Adrenal gland (tissue), 12 donors: Measurements from ENCODE around the gene TBX15. TPM values are rescaled to one million over a fixed set of nuclear protein-coding genes. Genes with fewer than 3 reads are reported as not detected.

Source experiments
- DNase-seq, 7 donors: peaks; one replicate each; pipeline ENCODE4 v3.0.0-alpha.2; 2019 to 2020
- H3K27ac ChIP-seq, 5 donors: fragments of 200-600 bp; sonication (generic) in 4 of 5; 1 replicate in 3 of 5; 2 replicates in 2 of 5; pipeline versions ENCODE4 v1.5.1 to v1.8.0; 2016 to 2020; ENCODE audit warnings: mild to moderate bottlenecking in 1 of 5
- H3K27me3 ChIP-seq: fragments of 200-600 bp; 2 replicates; pipeline ENCODE4 v1.8.0; 2021
- H3K36me3 ChIP-seq, 2 donors: fragments of 200-600 bp; replicated peaks in 1 of 2; 1 replicate in 1 of 2; 2 replicates in 1 of 2; pipeline versions ENCODE4 v1.5.1 to v1.8.0; 2018 to 2022
- H3K4me1 ChIP-seq, 2 donors: fragments of 200-600 bp; replicated peaks in 1 of 2; 1 replicate in 1 of 2; 2 replicates in 1 of 2; pipeline versions ENCODE4 v1.5.1 to v1.8.0; 2018 to 2021
- H3K4me3 ChIP-seq, 4 donors: fragments of 200-600 bp; sonication (generic) in 3 of 4; one replicate each; pipeline ENCODE4 v1.5.1; 2016 to 2018
- H3K9me3 ChIP-seq, 3 donors: fragments of 200-600 bp; sonication (generic) in 1 of 3; replicated peaks in 1 of 3; 1 replicate in 2 of 3; 2 replicates in 1 of 3; pipeline versions ENCODE4 v1.5.1 to v1.8.0; 2016 to 2021
- POLR2A ChIP-seq, 2 donors: fragments of 450-650 bp; IDR thresholded peaks; one replicate each; pipeline ENCODE4 v1.6.1; 2017; ENCODE audit warnings: antibody characterized with exemption in 2 of 2, mild to moderate bottlenecking in 2 of 2, moderate library complexity in 1 of 2
- WGBS, 4 donors: extraction: QIAGEN DNeasy Blood & Tissue Kit in 2 of 4; methylation state at CpG; one replicate each; pipeline versions ENCODE4 v1.1.5 to v1.1.7; 2013 to 2017; 5-methylcytosine and 5-hydroxymethylcytosine counted together
- intact Hi-C, 2 donors: fragments of 100-400 bp; cut with DNase I; formaldehyde crosslinking; loops; one replicate each; pipeline versions ENCODE4 v1.14.1 to v1.15.0; 2022 to 2023
- polyA plus RNA-seq, 3 donors: library from polyadenylated mRNA; stranded (reverse); fragments of 200-250 nt in 2 of 3; fragments of 350-450 nt in 1 of 3; fragmentation: Illumina TruSeq in 1 of 3; extraction: RNeasy Lipid Tissue Mini Kit (QIAGEN cat#74804) in 1 of 3; gene quantifications; one replicate each; pipeline ENCODE4 v1.2.3, GENCODE V29; 2013 to 2014
- total RNA-seq, 9 donors: library from RNA; depleted of rRNA in 4 of 9; stranded (reverse); fragments of >200 nt in 4 of 9; fragments of 120-200 nt in 1 of 9; fragmentation: NEBNext Ultra II Directional in 1 of 9; extraction: Animal tissue kit (Norgen Biotek cat#: 25700) in 1 of 9; gene quantifications; one replicate each; pipeline versions ENCODE4 v1.1.0 to v1.2.4, GENCODE V29; 2013 to 2023
- TF ChIP-seq, protein P1 (sequence below), 6 experiments: fragments of 450-650 bp in 4 of 6; fragments of 200-600 bp in 2 of 6; sonication (generic) in 1 of 6; IDR thresholded peaks; 1 replicate in 5 of 6; 2 replicates in 1 of 6; pipeline versions ENCODE4 v1.5.1 to v1.8.0; 2016 to 2021; ENCODE audit warnings: antibody characterized with exemption in 6 of 6, mild to moderate bottlenecking in 2 of 6, moderate library complexity in 1 of 6
- donor health status: healthy with polysubstance abuse.
- donor health status: Bipolar disorder and iron deficiency.
- donor health status: DM: yes; HTN: yes; CAD: no.
- donor health status: DM: no; HTN: no; CAD: no.
- donor health status: DM: no; HTN: no; CAD: no.
- donor health status: DM: yes; HTN: yes; CAD: no.

The TBX15 gene
- total and polyA plus RNA-seq, 12 donors, result 0.06 to 0.48 (median 0.15) TPM; not detected in 2

DNA sequence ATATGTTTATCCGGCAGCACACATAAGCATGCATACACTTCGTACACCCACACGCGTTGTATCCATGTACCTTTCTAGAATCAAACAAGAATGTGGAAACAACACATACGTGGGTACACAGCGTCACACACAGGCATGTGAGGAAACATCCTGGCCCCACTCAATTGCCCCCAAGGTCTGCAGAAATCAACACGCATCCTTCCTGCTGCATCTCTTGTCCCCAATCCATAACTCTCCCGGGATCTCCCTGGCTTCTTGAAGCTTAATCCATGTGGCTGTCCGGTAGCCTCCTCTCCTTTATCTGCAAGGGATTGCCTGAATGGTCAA is 5.5 kb upstream of the TBX15 start:
- DNase-seq, result no peak
- Histone ChIP-seq H3K4me1 (no peaks in the 10 kb centered on the region), H3K9me3 (no peaks in the 10 kb centered on the region), H3K27me3 (peaks cover 93% of the 10 kb centered on the region), H3K36me3 (no peaks in the 10 kb centered on the region), H3K4me3 (no peak overlapping the region), H3K27ac (no peak overlapping the region)
- intact Hi-C loops, result no loop called here
- whole genome bisulfite sequencing, 4 donors, result 15 to 25% (median 18%) methylated on average over 9 of the region's 9 CpGs
- TF ChIP-seq, protein P1, sequence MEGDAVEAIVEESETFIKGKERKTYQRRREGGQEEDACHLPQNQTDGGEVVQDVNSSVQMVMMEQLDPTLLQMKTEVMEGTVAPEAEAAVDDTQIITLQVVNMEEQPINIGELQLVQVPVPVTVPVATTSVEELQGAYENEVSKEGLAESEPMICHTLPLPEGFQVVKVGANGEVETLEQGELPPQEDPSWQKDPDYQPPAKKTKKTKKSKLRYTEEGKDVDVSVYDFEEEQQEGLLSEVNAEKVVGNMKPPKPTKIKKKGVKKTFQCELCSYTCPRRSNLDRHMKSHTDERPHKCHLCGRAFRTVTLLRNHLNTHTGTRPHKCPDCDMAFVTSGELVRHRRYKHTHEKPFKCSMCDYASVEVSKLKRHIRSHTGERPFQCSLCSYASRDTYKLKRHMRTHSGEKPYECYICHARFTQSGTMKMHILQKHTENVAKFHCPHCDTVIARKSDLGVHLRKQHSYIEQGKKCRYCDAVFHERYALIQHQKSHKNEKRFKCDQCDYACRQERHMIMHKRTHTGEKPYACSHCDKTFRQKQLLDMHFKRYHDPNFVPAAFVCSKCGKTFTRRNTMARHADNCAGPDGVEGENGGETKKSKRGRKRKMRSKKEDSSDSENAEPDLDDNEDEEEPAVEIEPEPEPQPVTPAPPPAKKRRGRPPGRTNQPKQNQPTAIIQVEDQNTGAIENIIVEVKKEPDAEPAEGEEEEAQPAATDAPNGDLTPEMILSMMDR (IDR thresholded peaks at IDR 0.05), result no peak
- TF ChIP-seq POLR2A (IDR thresholded peaks at IDR 0.05), result no peak

DNA sequence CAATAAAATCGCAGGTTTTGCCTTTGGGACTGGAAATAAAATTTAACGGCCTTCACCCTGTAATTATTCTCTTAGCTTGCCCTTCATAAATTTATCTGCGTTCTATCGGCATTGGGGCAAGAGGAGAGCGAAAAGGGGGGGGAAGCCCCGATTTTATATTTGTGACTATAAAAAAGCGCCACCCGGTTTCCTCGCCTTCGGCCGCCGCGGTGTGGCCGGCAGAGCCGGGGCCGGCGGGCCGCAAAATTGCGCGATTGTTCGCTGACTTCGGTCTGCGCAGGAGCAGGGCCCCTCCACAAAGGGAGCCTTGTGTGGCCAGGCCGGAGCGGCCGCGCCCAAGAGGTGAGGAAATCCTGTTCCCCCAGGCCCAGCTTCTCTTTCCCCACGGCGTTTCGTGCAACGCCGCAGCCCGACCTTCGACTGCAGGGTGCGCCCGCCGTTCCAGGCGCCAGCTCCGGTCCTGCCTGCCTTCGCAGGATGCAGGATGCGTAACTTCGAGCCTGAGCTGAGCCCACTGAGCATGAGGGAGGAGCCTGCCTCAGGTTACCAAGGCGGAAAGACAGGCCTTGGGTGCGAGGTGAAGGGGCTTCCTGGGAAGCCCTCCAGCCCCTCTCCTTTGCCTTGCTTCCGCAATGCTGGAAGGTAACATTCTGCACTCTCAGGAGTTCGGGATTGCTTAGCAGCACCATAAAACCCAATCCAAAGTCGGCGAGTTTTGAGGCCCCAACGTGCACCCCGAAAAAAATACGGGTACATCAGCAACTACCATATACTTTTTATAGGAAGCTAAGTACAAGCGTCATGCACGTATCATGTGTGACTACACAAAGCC is 4.9 kb upstream of the TBX15 start:
- H3K27ac ChIP-seq, result no peak overlapping the region
- no peak for TF ChIP-seq POLR2A (IDR thresholded peaks at IDR 0.05)
- TF ChIP-seq, protein P1 (IDR thresholded peaks at IDR 0.05), result no peak
- no peak for DNase-seq
- H3K4me1 ChIP-seq, result peaks cover 0 to 4% of the 10 kb centered on the region in 2 donors
- H3K36me3 ChIP-seq, result no peaks in the 10 kb centered on the region
- WGBS, 4 donors, result 7 to 18% (median 8%) methylated on average over 24 to 53 of the region's 53 CpGs
- H3K27me3 ChIP-seq, result peaks cover 94% of the 10 kb centered on the region
- intact Hi-C loops, result no loop called here
- no peaks in the 10 kb centered on the region for H3K9me3 ChIP-seq
- H3K4me3 ChIP-seq, result no peak overlapping the region

DNA sequence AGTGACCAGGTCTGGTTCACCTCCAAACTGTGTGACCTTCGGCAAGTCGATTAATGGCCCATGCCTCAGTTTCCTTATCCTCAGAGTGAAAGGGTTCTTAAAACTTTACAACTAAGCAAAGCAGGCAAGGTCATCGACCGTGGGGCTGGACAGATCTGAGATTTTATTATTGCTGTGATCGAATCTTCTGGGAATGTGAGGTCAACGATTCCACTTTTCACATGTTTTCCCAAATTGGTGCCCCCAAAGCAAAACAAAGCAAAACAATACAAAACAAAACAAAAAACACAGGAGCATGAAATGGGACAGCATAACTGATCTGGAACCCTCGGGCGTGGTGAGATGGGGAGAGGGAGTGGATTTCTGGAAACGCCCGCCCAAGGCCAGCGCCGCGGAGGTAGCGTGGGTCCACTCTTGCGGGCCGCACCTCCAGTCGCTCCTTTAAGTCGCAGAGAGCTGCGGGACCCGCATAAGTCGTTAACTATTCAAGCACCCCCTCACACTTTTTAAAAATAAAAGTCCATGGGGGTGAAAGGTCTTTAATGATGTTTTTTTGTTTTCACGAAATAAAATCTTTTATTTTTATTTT is 4.2 kb upstream of the TBX15 start:
- peaks cover 94% of the 10 kb centered on the region for H3K27me3 ChIP-seq
- H3K36me3 ChIP-seq, result no peaks in the 10 kb centered on the region
- no peak overlapping the region for H3K4me3 ChIP-seq
- 14 to 17% (median 15%) methylated on average over 20 to 22 of the region's 22 CpGs for WGBS, 4 donors
- DNase-seq, result no peak
- no peak overlapping the region for H3K27ac ChIP-seq
- H3K9me3 ChIP-seq, result no peaks in the 10 kb centered on the region
- intact Hi-C loops, result no loop called here
- TF ChIP-seq, protein P1 (IDR thresholded peaks at IDR 0.05), result no peak
- TF ChIP-seq POLR2A (IDR thresholded peaks at IDR 0.05), result no peak
- H3K4me1 ChIP-seq, result peaks cover 5 to 11% of the 10 kb centered on the region in 2 donors

DNA sequence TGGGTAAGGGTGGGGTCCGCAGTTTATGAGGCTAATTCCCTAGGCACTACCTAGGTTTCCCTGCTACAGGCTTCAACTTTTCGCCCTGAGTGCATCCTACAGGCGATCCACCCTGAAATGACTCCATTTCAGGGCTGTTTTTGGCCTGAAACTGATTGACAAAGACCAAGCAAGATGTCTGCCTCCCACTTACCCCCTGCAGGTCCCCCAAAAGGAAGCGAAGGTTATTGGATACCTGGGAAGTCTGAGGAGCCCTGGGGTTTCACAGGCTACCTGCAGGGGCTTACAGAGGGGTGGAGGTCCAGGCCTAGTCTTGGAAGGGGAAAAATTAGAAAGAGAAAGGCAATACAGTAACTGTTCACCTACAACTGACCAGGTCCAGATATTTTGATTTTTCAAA is 3.3 kb upstream of the TBX15 start:
- Histone ChIP-seq H3K4me1 (peaks cover 9 to 16% of the 10 kb centered on the region in 2 donors), H3K27ac (no peak overlapping the region), H3K4me3 (no peak overlapping the region), H3K27me3 (peaks cover 99% of the 10 kb centered on the region), H3K9me3 (no peaks in the 10 kb centered on the region), H3K36me3 (no peaks in the 10 kb centered on the region)
- TF ChIP-seq POLR2A (IDR thresholded peaks at IDR 0.05), result no peak
- TF ChIP-seq, protein P1 (IDR thresholded peaks at IDR 0.05), result no peak
- 17 to 44% (median 28%) methylated on average over 4 of the region's 4 CpGs for WGBS, 4 donors
- intact Hi-C loops, result no loop called here
- DNase-seq, result no peak
